Endothelial cell of umbilical vein (primary cell): Measurements from ENCODE around the gene LRRN4CL. TPM values are rescaled to one million over a fixed set of nuclear protein-coding genes. Genes with fewer than 3 reads are reported as not detected.

Experiments
- BruUV-seq: library from RNA; stranded (reverse); fragments of 400-500 nt; replicated peaks from 2 replicates; lab custom pipeline; 2021; lab: Mats Ljungman, UMichigan
- CTCF ChIA-PET: fragments of 300-600, 350-600 bp; sonication (Branson Sonifier 250); formaldehyde crosslinking; loops from one replicate; lab custom pipeline; 2021; ENCODE audit warnings: antibody characterized with exemption, inconsistent platforms; lab: Charles Lee
- POLR2A ChIA-PET: fragments of 300-600, 350-600 bp; sonication (Branson Sonifier 250); formaldehyde crosslinking; loops from one replicate; lab custom pipeline; 2021; ENCODE audit warnings: antibody characterized with exemption, inconsistent platforms; lab: Charles Lee
- DNase-seq: peaks from one replicate; pipeline ENCODE4 v3.0.0-alpha.2; 2011; ENCODE audit warnings: low read depth, low spot score
- FAIRE-seq: peaks from 2 replicates; lab custom pipeline; 2011; peaks lifted over from hg19 to GRCh38; lab: Jason Lieb, UNC
- H2AFZ ChIP-seq: 2 replicates; pipeline ENCODE4 v1.6.0; 2012; ENCODE audit warnings: low read depth, low read length, control low read depth, inconsistent platforms
- H3K27ac ChIP-seq: 2 replicates; pipeline ENCODE4 v1.5.1; 2011; ENCODE audit warnings: low read depth, mild to moderate bottlenecking, control low read depth, low read length, moderate library complexity; ENCODE audit not compliant: insufficient read depth
- H3K27me3 ChIP-seq, 2 experiments: 2 replicates each; pipeline versions ENCODE4 v1.6.0 to v1.6.1; 2011; ENCODE audit warnings: low read length in 2 of 2, mixed read lengths in 1 of 2; ENCODE audit not compliant: control insufficient read depth in 2 of 2, insufficient read depth in 2 of 2
- H3K36me3 ChIP-seq, 2 experiments: 2 replicates in 1 of 2; 3 replicates in 1 of 2; pipeline ENCODE4 v1.5.1; 2011; ENCODE audit warnings: low read length in 2 of 2, mild to moderate bottlenecking in 1 of 2, moderate library complexity in 1 of 2; ENCODE audit not compliant: control insufficient read depth in 2 of 2, insufficient read depth in 2 of 2; ENCODE audit errors: extremely low read depth in 1 of 2
- H3K4me1 ChIP-seq: 3 replicates; pipeline ENCODE4 v1.5.1; 2011; ENCODE audit warnings: mild to moderate bottlenecking, low read length; ENCODE audit not compliant: control insufficient read depth, insufficient read depth; ENCODE audit errors: extremely low read depth
- H3K4me2 ChIP-seq: 2 replicates; pipeline ENCODE4 v1.6.1; 2011; ENCODE audit warnings: low read length, control low read depth, mixed read lengths; ENCODE audit not compliant: insufficient read depth
- H3K4me3 ChIP-seq, 3 experiments: fragments of 200-600 bp in 1 of 3; sonication (generic), shearing (Covaris generic) in 1 of 3; replicated peaks in 1 of 3; 2 replicates each; pipeline ENCODE4 v1.5.1; 2011 to 2016; ENCODE audit warnings: control low read depth in 3 of 3, low read length in 3 of 3, mild to moderate bottlenecking in 2 of 3, inconsistent platforms in 1 of 3, low read depth in 1 of 3, moderate library complexity in 1 of 3; ENCODE audit not compliant: insufficient read depth in 1 of 3
- H3K79me2 ChIP-seq: 2 replicates; pipeline ENCODE4 v1.6.0; 2012; ENCODE audit warnings: low read length, inconsistent platforms; ENCODE audit not compliant: control insufficient read depth, insufficient read depth
- H3K9ac ChIP-seq: replicated peaks from 2 replicates; pipeline ENCODE3; 2011; ENCODE audit warnings: low read length, control low read depth; ENCODE audit not compliant: insufficient read depth; ENCODE audit errors: extremely low read depth
- H3K9me1 ChIP-seq: replicated peaks from 3 replicates; pipeline ENCODE4 v1.6.0; 2011; ENCODE audit warnings: mild to moderate bottlenecking, low read length; ENCODE audit not compliant: control insufficient read depth, insufficient read depth; ENCODE audit errors: extremely low read depth
- H3K9me3 ChIP-seq: replicated peaks from 2 replicates; pipeline ENCODE4 v1.5.1; 2012; ENCODE audit warnings: low read length, inconsistent platforms; ENCODE audit not compliant: control insufficient read depth, insufficient read depth
- H4K20me1 ChIP-seq: replicated peaks from 2 replicates; pipeline ENCODE3; 2011; ENCODE audit warnings: mild to moderate bottlenecking, low read length; ENCODE audit not compliant: control insufficient read depth, insufficient read depth; ENCODE audit errors: extremely low read depth
- FOS ChIP-seq: IDR thresholded peaks from 2 replicates; pipeline ENCODE4 v1.6.1; 2011; ENCODE audit warnings: mild to moderate bottlenecking, low read length, moderate library complexity, borderline replicate concordance; ENCODE audit not compliant: insufficient read depth
- GATA2 ChIP-seq: IDR thresholded peaks from 2 replicates; pipeline ENCODE4 v1.7.0; 2011; ENCODE audit warnings: low read depth, mild to moderate bottlenecking, moderate library complexity, mixed read lengths, low read length; ENCODE audit not compliant: insufficient read length, insufficient read depth
- JUN ChIP-seq: IDR thresholded peaks from 2 replicates; pipeline ENCODE4 v1.6.1; 2011; ENCODE audit warnings: borderline replicate concordance, low read depth; ENCODE audit not compliant: insufficient read length, insufficient read depth
- MYC ChIP-seq: IDR thresholded peaks from one replicate; pipeline ENCODE4 v1.6.1; 2011; ENCODE audit warnings: mild to moderate bottlenecking, low read depth, low read length
- POLR2A ChIP-seq: IDR thresholded peaks from 2 replicates; pipeline ENCODE4 v1.6.1; 2012; ENCODE audit warnings: low read depth, mild to moderate bottlenecking, control low read depth, low read length
- POLR2AphosphoS5 ChIP-seq: IDR thresholded peaks from 2 replicates; pipeline ENCODE4 v1.6.1; 2012; ENCODE audit warnings: low read depth, mild to moderate bottlenecking, control low read depth, low read length, moderate library complexity; ENCODE audit not compliant: insufficient read depth
- dilution Hi-C: fragments of 300-500 bp; cut with MboI; formaldehyde crosslinking; loops from one replicate; pipeline ENCODE4 v1.15.0; 2019; ENCODE audit warnings: low sequenced_read_pairs; ENCODE audit not compliant: extremely low pct_ligation_motif_present
- intact Hi-C: fragments of 100-400 bp; cut with micrococcal nuclease; formaldehyde crosslinking; loops from one replicate; pipeline ENCODE4 v1.10.0; 2022
- polyA plus RNA-seq, 4 experiments: library from polyadenylated mRNA; depleted of rRNA in 3 of 4; stranded (reverse) in 3 of 4; unstranded in 1 of 4; fragments of >200 nt; gene quantifications; 2 replicates each; pipeline versions ENCODE4 v1.2.1 to v1.2.3, GENCODE V29; 2011 to 2012; ENCODE audit warnings: missing spikeins in 1 of 4
- total RNA-seq: library from RNA; stranded (reverse); gene quantifications from 2 replicates; pipeline ENCODE4 v1.2.3, GENCODE V29; 2021
- TF ChIP-seq, protein P1 (sequence below), 2 donors: IDR thresholded peaks; 1 replicate in 1 of 2; 2 replicates in 1 of 2; pipeline ENCODE4 v1.5.1; 2011; ENCODE audit warnings: low read length in 2 of 2, mild to moderate bottlenecking in 2 of 2, moderate library complexity in 2 of 2, control low read depth in 1 of 2, inconsistent platforms in 1 of 2, low read depth in 1 of 2; ENCODE audit not compliant: insufficient read depth in 1 of 2; ENCODE audit errors: extremely low read depth in 1 of 2

LRRN4CL gene
- total and polyA plus RNA-seq, 2 donors (not counting 3 experiments of a cell fraction or from before 2014, with no cell fraction given): 0.20 TPM; not detected in 1

DNA sequence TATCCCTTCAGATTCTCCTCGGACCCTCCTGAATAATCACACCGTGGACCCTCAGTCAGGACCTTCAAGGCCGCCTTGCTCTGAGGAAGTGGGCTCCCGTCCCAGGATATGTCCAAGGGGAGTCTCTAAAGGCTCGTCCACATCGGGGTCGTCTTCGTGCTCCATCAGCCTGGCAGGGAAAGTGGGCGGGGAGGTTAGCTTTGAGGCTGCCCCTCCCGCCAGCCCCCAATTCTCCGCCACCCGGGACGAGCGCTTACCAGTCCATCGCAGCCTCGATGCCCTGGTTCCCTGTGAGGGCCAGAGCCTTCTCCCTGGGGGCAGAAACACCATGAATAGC is 10.9 kb downstream of the LRRN4CL start:
- ChIA-PET POLR2A (interaction anchor here (3.2 kb wide), 1 partner anchor 13 kb away, joined by 33 read pairs; the partner anchor contains the start of genes C11orf98 and CSKMT), CTCF (no interaction called here)
- no peak for DNase-seq
- Histone ChIP-seq H3K9ac (peak overlapping the region; percentile 85), H2AFZ (peak overlapping the region; percentile 72), H3K4me2 (peak overlapping the region; percentile 71), H3K79me2 (peaks cover 16% of the 10 kb centered on the region), H3K36me3 (peaks cover 0 to 17% of the 10 kb centered on the region in 2 experiments), H3K4me1 (peaks cover 11% of the 10 kb centered on the region), H3K27ac (peak overlapping the region; percentile 74), H3K27me3 (no peaks in the 10 kb centered on the region), H3K9me3 (no peaks in the 10 kb centered on the region), H3K9me1 (no peaks in the 10 kb centered on the region), H3K4me3 (peak overlapping the region; percentile 76 to 93 (median 79)), H4K20me1 (no peaks in the 10 kb centered on the region)
- FAIRE-seq: no peak
- BruUV-seq: TSS peak; percentile 53
- intact Hi-C loops (loop anchor here (2.0 kb wide), 1 partner anchor 14 kb away; the partner anchor contains the start of genes C11orf98 and CSKMT), dilution Hi-C loops (no loop called here)
- TF ChIP-seq, protein P1, sequence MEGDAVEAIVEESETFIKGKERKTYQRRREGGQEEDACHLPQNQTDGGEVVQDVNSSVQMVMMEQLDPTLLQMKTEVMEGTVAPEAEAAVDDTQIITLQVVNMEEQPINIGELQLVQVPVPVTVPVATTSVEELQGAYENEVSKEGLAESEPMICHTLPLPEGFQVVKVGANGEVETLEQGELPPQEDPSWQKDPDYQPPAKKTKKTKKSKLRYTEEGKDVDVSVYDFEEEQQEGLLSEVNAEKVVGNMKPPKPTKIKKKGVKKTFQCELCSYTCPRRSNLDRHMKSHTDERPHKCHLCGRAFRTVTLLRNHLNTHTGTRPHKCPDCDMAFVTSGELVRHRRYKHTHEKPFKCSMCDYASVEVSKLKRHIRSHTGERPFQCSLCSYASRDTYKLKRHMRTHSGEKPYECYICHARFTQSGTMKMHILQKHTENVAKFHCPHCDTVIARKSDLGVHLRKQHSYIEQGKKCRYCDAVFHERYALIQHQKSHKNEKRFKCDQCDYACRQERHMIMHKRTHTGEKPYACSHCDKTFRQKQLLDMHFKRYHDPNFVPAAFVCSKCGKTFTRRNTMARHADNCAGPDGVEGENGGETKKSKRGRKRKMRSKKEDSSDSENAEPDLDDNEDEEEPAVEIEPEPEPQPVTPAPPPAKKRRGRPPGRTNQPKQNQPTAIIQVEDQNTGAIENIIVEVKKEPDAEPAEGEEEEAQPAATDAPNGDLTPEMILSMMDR (IDR thresholded peaks at IDR 0.05; ENCODE audit: extremely low read depth in 1 of 2, insufficient read depth in 1 of 2, low read depth in 1 of 2, low read length in 2 of 2): no peak
- TF ChIP-seq JUN (no peak), MYC (no peak), POLR2AphosphoS5 (no peak), GATA2 (no peak), FOS (no peak), POLR2A (no peak)
